ENCODE results near the gene ADGRG3. TPM values are rescaled to one million over a fixed set of nuclear protein-coding genes. Genes with fewer than 3 reads are reported as not detected.

Gene ADGRG3
- total RNA-seq, 3 donors from 2014 or later (not counting 1 experiment from before 2014, with no cell fraction given), result 16.6 to 57.3 (median 20.7) TPM

DNA sequence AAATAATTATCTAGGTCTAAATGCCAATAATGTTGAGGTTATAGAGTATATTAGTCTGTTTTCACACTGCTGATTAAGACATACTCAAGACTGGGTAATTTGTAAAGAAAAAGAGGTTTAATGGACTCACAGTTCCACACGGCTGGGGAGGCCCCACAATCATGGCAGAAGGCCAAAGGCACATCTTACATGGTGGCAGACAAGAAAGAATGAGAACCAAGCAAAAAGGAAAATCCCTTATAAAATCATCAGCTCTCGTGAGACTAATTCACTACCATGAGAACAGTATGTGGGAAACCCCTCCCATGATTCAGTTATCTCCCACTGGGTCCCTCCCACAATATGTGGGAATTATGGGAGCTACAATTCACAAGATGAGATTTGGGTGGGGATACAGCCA is 64.6 kb downstream of the ADGRG3 start:
- H3K36me3 ChIP-seq (ENCODE audit: control insufficient read depth, insufficient read depth, low read length), result no peaks in the 10 kb centered on the region
- H3K4me3 Mint-ChIP-seq, result peak overlapping the region; percentile 80
- H3K27me3 ChIP-seq (ENCODE audit: control insufficient read depth, insufficient read depth, low read length), result no peaks in the 10 kb centered on the region
- TF ChIP-seq, protein P1, sequence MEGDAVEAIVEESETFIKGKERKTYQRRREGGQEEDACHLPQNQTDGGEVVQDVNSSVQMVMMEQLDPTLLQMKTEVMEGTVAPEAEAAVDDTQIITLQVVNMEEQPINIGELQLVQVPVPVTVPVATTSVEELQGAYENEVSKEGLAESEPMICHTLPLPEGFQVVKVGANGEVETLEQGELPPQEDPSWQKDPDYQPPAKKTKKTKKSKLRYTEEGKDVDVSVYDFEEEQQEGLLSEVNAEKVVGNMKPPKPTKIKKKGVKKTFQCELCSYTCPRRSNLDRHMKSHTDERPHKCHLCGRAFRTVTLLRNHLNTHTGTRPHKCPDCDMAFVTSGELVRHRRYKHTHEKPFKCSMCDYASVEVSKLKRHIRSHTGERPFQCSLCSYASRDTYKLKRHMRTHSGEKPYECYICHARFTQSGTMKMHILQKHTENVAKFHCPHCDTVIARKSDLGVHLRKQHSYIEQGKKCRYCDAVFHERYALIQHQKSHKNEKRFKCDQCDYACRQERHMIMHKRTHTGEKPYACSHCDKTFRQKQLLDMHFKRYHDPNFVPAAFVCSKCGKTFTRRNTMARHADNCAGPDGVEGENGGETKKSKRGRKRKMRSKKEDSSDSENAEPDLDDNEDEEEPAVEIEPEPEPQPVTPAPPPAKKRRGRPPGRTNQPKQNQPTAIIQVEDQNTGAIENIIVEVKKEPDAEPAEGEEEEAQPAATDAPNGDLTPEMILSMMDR (IDR thresholded peaks at IDR 0.05), result no peak
- no peak for DNase-seq
- peaks cover 24% of the 10 kb centered on the region for H3K4me1 ChIP-seq (ENCODE audit: control insufficient read depth, insufficient read depth, low read length)
- no peak for ATAC-seq
- H3K36me3 Mint-ChIP-seq, result no peaks in the 10 kb centered on the region
- peaks cover 34 to 37% of the 10 kb centered on the region in 2 donors for H3K4me1 Mint-ChIP-seq
- no peak overlapping the region for H3K4me3 ChIP-seq (ENCODE audit: low read length)
- intact Hi-C loops (cut with micrococcal nuclease), result no loop called here
- H3K27me3 Mint-ChIP-seq (ENCODE audit: low read depth in 2 of 2), result no peaks in the 10 kb centered on the region
- H3K27ac ChIP-seq (ENCODE audit: low read length), result no peak overlapping the region
- peaks cover 0 to 2% of the 10 kb centered on the region in 2 donors for H3K9me3 Mint-ChIP-seq
- WGBS (ENCODE audit: insufficient coverage), result 89% methylated on average over 1 of the region's 2 CpGs
- H3K9me3 ChIP-seq (ENCODE audit: control insufficient read depth, insufficient read depth, low read length), result no peaks in the 10 kb centered on the region
- H3K27ac Mint-ChIP-seq, result peak overlapping the region; percentile 1 to 55

DNA sequence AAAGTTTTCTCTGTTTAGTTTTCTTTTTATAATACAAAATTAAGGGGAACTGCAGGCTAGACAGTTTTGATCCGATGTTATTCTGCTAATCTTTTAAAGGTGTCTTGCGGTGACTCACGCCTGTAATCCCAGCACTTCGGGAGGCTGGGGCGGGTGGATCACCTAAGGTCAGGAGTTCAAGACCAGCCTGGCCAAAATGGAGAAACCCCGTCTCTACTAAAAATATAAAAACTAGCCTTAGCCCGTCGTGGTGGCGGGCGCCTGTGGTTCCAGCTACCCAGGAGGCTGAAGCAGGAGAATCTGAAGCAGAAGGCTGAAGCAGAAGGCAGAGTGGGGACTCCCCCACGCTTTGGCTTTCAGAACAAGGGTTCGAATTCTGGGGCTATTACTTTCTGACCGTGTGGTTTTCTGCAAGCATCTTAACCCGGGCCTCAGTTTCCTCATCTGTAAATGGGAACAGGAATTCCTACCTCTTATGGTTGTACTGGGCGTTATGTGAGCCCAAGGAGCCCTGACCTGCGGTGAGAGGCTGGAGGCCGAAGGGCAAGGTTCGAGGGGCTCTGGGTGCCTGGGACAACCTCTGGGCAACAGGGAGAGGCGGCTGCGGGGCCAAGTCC is 66.3 kb downstream of the ADGRG3 start:
- Histone ChIP-seq H3K36me3 (ENCODE audit: control insufficient read depth, insufficient read depth, low read length) (no peaks in the 10 kb centered on the region), H3K27me3 (ENCODE audit: control insufficient read depth, insufficient read depth, low read length) (no peaks in the 10 kb centered on the region), H3K9me3 (ENCODE audit: control insufficient read depth, insufficient read depth, low read length) (no peaks in the 10 kb centered on the region), H3K4me1 (ENCODE audit: control insufficient read depth, insufficient read depth, low read length) (peaks cover 24% of the 10 kb centered on the region), H3K27ac (ENCODE audit: low read length) (peak overlapping the region; percentile 67), H3K4me3 (ENCODE audit: low read length) (peak overlapping the region; percentile 70)
- Mint-ChIP-seq H3K4me3 (peak overlapping the region; percentile 95), H3K27ac (peak overlapping the region; percentile 96), H3K4me1 (peaks cover 34 to 37% of the 10 kb centered on the region in 2 donors), H3K9me3 (no peaks in the 10 kb centered on the region), H3K36me3 (no peaks in the 10 kb centered on the region), H3K27me3 (ENCODE audit: low read depth in 2 of 2) (no peaks in the 10 kb centered on the region)
- TF ChIP-seq, protein P1 (IDR thresholded peaks at IDR 0.05), result no peak
- no peak for ATAC-seq
- 48% methylated on average over 19 of the region's 20 CpGs for WGBS (ENCODE audit: insufficient coverage)
- no peak for DNase-seq
- intact Hi-C loops (cut with micrococcal nuclease), result loop anchor here (2.0 kb wide), 3 partner anchors 68 to 158 kb away; no protein-coding TSS in a partner anchor

DNA sequence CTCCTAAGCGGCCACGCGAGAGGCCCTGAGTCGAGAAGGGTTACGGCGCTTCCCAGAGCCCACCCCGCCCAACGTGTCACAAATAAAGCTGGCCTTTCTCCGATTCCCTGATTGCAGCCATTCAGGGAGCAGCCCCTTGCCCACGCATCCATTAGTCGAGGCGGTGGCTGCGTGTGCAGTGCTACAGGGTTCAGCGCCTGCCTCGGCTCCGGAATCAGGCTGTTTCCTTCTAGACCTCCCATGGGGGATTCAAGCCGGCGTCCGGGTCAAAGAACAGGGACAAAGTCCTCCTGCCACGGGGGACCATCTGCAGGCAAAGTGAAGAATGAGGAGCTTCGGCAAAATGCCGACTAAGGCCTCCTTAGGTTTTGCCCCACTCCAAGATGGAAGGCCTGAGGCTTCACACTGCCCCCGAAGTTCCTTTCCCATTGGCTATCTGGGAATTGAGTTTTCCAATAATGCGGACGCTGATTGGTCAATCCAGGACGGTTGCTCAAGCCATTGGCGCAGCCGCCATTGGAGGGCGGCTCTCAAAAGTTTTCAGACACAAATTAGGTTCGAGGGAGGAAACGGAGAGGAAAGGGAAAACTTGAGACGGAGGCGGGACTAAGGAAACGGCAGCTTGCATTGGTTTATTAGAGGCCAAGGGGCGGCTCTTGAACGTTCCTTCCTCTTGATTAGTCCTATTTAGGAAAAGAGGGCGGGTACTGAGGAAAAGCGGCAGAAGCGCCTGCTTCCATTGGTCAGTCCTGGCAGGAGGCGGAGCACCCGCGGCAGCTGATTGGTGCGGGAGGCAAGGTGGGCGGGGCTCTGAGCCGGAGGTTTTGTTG is 67.0 kb downstream of the ADGRG3 start:
- Histone ChIP-seq H3K4me3 (ENCODE audit: low read length) (peak overlapping the region; percentile 70), H3K36me3 (ENCODE audit: control insufficient read depth, insufficient read depth, low read length) (no peaks in the 10 kb centered on the region), H3K27me3 (ENCODE audit: control insufficient read depth, insufficient read depth, low read length) (no peaks in the 10 kb centered on the region), H3K27ac (ENCODE audit: low read length) (peak overlapping the region; percentile 67), H3K4me1 (ENCODE audit: control insufficient read depth, insufficient read depth, low read length) (peaks cover 24% of the 10 kb centered on the region), H3K9me3 (ENCODE audit: control insufficient read depth, insufficient read depth, low read length) (no peaks in the 10 kb centered on the region)
- DNase-seq (peak; percentile 95 to 99), ATAC-seq (peak; percentile 88 to 97 (median 88))
- under 1% methylated on average over 45 of the region's 45 CpGs for WGBS (ENCODE audit: insufficient coverage)
- H3K4me1 Mint-ChIP-seq, result peaks cover 34 to 37% of the 10 kb centered on the region in 2 donors
- H3K36me3 Mint-ChIP-seq, result no peaks in the 10 kb centered on the region
- H3K27ac Mint-ChIP-seq, result peak overlapping the region; percentile 96
- intact Hi-C loops (cut with micrococcal nuclease), result loop anchor here (1.0 to 5.0 kb wide), 11 partner anchors 22 to 548 kb away; partner anchors contain the start of genes CCDC102A, CFAP20, CIAPIN1 and COQ9
- H3K4me3 Mint-ChIP-seq, result peak overlapping the region; percentile 95
- H3K9me3 Mint-ChIP-seq, result no peaks in the 10 kb centered on the region
- no peaks in the 10 kb centered on the region for H3K27me3 Mint-ChIP-seq (ENCODE audit: low read depth in 2 of 2)
- TF ChIP-seq, protein P1 (IDR thresholded peaks at IDR 0.05), result no peak

Data from natural killer cell (primary cell).